SH-SY5Y (cell line): ENCODE measurements around the gene AKR7A2.

Experiments used
- GATA2 ChIP-seq: IDR thresholded peaks from 2 replicates; pipeline ENCODE4 v1.6.1; 2011; ENCODE audit warnings: mild to moderate bottlenecking, low read depth, low read length
- GATA3 ChIP-seq: IDR thresholded peaks from 2 replicates; pipeline ENCODE4 v1.6.1; 2011; ENCODE audit warnings: low read depth, mild to moderate bottlenecking, low read length, moderate library complexity

DNA sequence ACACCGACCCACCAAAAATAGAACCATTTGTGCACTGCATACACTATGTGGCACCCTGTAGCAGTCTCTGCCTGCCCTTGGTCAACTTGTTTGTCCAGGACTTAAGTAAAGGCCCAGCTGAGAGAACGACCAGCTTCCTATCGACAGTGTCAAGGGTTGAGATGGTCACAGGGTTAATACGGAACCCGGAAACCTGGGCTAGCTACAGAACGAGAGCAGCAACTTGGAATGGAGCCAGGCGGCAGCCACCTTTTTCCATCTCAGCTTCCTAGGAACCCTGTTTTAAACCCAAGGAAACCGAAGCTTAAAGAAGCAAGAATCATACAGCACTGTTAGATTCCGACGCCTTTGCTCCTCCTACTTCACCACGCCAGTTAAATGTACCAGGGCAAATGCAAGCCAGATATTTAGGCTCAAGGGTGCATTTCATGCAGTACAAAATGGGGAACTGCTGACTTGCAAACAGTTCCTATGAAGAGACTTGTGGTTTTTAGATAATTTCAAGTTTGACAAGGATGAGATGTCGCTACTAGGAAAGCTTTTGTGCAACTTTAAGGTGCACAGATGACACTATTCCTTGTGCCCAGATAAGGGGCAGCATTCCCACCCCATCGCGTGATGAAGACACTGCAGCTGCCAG is 35.7 kb upstream of the AKR7A2 start:
- TF ChIP-seq GATA3 (no peak), GATA2 (no peak)
